Sigmoid colon (tissue), 4 donors: ENCODE measurements around the gene PLAGL2.
"Not testable (repeated sequence)": the region's sequence is repeated elsewhere in the genome, so short reads cannot be mapped to it uniquely, and the experiment has no call there.

Source experiments
- EP300 ChIP-seq, 4 donors: sonication (generic); formaldehyde crosslinking; IDR thresholded peaks; one replicate each; pipeline ENCODE4 v1.6.1; 2017; ENCODE audit warnings: antibody characterized with exemption in 4 of 4
- POLR2A ChIP-seq, 2 donors: fragments of 450-650 bp; IDR thresholded peaks; one replicate each; pipeline ENCODE4 v1.6.1; 2016; ENCODE audit warnings: antibody characterized with exemption in 2 of 2, mild to moderate bottlenecking in 2 of 2, moderate library complexity in 2 of 2
- TF ChIP-seq, protein P1 (sequence below), 4 experiments: fragments of 450-650 bp in 3 of 4; fragments of 200-600 bp in 1 of 4; IDR thresholded peaks; one replicate each; pipeline ENCODE4 v1.5.1; 2016 to 2019; ENCODE audit warnings: antibody characterized with exemption in 4 of 4, mild to moderate bottlenecking in 3 of 4, moderate library complexity in 2 of 4

DNA sequence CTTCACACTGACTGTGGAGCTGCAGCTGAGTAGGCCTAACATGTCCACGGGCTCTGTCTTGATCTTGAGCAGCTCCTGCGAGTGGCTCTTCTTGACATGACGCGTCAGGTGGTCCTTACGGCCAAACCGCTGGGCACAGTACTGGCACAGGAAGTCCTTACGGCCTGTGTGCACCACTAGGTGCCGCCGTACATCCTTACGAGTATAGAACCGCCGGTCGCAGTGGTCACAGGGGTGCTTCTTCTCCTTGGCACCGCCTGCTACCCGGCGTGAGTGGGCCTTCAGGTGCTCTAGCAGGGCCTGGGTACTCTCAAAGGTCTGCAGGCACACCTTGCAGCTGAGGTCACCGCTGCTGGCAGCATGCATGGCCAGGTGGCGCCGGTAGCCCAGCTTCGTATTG is 10.4 kb downstream of the PLAGL2 start:
- TF ChIP-seq POLR2A, EP300 (IDR thresholded peaks at IDR 0.05): not testable (repeated sequence)
- TF ChIP-seq, protein P1, sequence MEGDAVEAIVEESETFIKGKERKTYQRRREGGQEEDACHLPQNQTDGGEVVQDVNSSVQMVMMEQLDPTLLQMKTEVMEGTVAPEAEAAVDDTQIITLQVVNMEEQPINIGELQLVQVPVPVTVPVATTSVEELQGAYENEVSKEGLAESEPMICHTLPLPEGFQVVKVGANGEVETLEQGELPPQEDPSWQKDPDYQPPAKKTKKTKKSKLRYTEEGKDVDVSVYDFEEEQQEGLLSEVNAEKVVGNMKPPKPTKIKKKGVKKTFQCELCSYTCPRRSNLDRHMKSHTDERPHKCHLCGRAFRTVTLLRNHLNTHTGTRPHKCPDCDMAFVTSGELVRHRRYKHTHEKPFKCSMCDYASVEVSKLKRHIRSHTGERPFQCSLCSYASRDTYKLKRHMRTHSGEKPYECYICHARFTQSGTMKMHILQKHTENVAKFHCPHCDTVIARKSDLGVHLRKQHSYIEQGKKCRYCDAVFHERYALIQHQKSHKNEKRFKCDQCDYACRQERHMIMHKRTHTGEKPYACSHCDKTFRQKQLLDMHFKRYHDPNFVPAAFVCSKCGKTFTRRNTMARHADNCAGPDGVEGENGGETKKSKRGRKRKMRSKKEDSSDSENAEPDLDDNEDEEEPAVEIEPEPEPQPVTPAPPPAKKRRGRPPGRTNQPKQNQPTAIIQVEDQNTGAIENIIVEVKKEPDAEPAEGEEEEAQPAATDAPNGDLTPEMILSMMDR (IDR thresholded peaks at IDR 0.05), result not testable (repeated sequence)
